GM13977 (cell line): ENCODE data around the gene COL20A1.

Source experiments
- DNase-seq: peaks from one replicate; pipeline ENCODE4 v3.0.0; 2012; ENCODE audit warnings: low spot score
- CTCF ChIP-seq: IDR thresholded peaks from 2 replicates; pipeline ENCODE4 v1.5.1; 2012; ENCODE audit warnings: mild to moderate bottlenecking, control low read depth; ENCODE audit not compliant: insufficient read depth; ENCODE audit errors: extremely low read depth, missing control alignments
- in situ Hi-C: fragments of 300-500 bp; cut with MboI; formaldehyde crosslinking; loops from one replicate; pipeline ENCODE4 v1.12.0; 2022; ENCODE audit warnings: low sequenced_read_pairs, low pct_unique_long_range_greater_than_20kb, mixed read lengths, inconsistent platforms; ENCODE audit not compliant: unreplicated experiment

Gene COL20A1

GRCh38 chr20:63318391-63319163, 25.6 kb downstream of the COL20A1 start:
- TF ChIP-seq CTCF: no peak
- in situ Hi-C loops: no loop called here
- no peak for DNase-seq

- DNase-seq: no peak
- in situ Hi-C loops: no loop called here
Measured at GRCh38 chr20:63319164-63320040, 26.4 kb downstream of the COL20A1 start.

GRCh38 chr20:63320041-63320511, 27.1 kb downstream of the COL20A1 start:
- no peak for TF ChIP-seq CTCF
- in situ Hi-C loops: no loop called here
- no peak for DNase-seq

More at GRCh38 chr20:63319164-63320040, 26.4 kb downstream of the COL20A1 start:
- no peak for TF ChIP-seq CTCF

DNA sequence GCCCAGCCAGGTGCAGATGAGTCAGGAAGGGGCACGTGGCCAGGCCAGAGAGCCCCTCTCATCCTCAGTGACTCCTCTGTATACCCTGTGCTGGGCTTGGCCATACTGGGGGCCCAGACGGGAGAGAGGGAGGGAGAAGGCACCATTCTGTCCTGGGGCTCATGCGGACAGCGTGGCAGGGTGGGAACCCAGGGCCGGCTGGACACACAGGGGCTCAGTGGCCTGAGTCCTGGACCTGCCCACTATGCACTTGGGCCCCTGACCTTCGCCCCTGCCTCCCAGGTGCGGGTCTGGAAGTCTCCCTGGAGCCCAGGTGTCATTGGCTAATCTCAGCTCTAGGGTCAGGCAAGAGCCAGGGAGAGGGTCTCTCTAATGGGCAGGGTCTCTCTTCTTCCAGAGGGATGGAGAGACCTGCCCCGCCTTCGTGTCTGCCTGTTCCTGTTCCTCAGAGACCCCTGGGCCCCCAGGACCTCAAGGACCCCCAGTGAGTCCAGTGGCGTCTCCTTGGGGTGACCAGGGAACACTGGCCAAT, 27.7 kb downstream of the COL20A1 start:
- in situ Hi-C loops: no loop called here
- no peak for DNase-seq
- TF ChIP-seq CTCF: no peak

- TF ChIP-seq CTCF: no peak
- DNase-seq: no peak
- in situ Hi-C loops: no loop called here
Measured at GRCh38 chr20:63321148-63321831, 28.3 kb downstream of the COL20A1 start.
